GM12891 (cell line): Measurements from ENCODE around the gene GPR55.

ENCODE experiments used
- PAX5 ChIP-seq: IDR thresholded peaks from 2 replicates; pipeline ENCODE4 v1.6.1; 2011; ENCODE audit warnings: low read length, moderate library complexity, mild to moderate bottlenecking; ENCODE audit not compliant: insufficient read depth, severe bottlenecking
- POLR2A ChIP-seq: IDR thresholded peaks from 2 replicates; pipeline ENCODE4 v1.6.1; 2011; ENCODE audit warnings: low read depth, low read length, control low read depth
- POLR2AphosphoS5 ChIP-seq: IDR thresholded peaks from 2 replicates; pipeline ENCODE4 v1.6.1; 2011; ENCODE audit warnings: low read depth, low read length, control low read depth
- POU2F2 ChIP-seq: IDR thresholded peaks from 2 replicates; pipeline ENCODE4 v1.6.1; 2011; ENCODE audit warnings: low read depth, mild to moderate bottlenecking, control low read depth, low read length, moderate library complexity
- SPI1 ChIP-seq: IDR thresholded peaks from 2 replicates; pipeline ENCODE4 v1.6.1; 2011; ENCODE audit warnings: low read depth, low read length, control low read depth
- TAF1 ChIP-seq: IDR thresholded peaks from 2 replicates; pipeline ENCODE4 v1.6.1; 2011; ENCODE audit warnings: low read depth, low read length, control low read depth

DNA sequence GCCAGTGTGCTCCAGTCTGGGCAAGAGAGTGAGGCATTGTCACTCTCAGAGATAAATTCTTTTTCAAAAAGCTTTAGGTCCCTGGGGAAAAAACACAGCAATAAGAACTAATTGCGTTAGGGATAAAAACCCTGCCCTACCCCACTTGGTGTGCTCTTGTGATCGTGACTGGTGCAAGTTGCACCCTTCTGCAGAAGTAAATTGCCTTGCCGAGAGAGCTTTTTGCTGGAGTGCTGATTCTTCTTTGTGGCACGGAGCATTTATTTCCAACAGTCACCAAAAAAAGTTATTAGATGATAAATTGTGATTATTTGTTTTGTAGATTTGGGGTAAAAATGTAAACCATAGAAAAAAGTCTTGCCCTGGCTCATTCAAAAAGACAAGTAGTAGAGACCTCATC, 12.3 kb upstream of the GPR55 start:
- TF ChIP-seq POLR2AphosphoS5 (no peak), POLR2A (no peak), TAF1 (no peak), SPI1 (no peak), POU2F2 (no peak), PAX5 (no peak)
